ENCODE results near the gene TMSB4Y.

The TMSB4Y gene

DNA sequence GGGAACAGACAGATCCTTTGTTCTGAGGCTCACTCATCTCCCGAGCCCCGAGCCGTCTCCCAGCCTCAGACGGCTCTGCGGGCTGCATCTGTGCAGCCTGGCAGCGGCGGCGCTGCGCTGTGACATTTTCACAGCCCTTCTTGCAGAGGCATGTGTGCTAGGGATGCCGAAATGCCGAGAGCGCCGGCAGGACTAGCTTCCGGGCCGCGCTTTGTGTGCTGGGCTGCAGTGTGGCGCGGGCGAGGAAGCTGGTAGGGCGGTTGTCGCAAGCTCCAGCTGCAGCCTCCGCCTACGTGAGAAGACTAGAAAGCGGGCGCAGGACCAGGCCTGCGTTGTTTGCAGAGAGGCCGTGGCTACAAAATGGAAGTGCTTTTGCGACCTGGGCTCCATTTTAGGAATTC is at the start of gene TMSB4Y:
Gene TMSB4Y, plus strand, starts transcription at position 332 of the 401 bp plus-strand sequence.
- DNase-seq (ENCODE audit: low read depth in 2 of 2): peak in 1 of 2 donors; percentile 60

DNA sequence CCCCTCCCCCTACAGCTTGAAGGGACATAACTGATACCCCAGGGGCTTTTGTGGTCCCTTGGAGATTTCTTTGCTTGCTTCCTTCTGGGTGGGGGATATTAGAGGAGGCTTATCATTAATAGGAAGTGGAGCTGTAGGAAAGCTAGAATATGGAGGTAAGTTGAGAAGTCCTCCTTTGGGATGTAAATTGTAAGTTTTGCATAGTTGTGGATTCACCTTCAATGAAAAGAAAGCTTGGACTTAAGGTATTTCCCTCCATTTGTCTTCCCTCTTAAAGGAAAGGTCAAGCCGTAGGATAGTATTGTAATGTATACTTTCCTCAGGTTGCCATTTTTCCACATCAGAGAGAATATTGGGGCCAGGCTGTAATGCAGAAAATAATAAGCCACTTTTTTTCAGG is 39.5 kb upstream of the TMSB4Y start:
- no peak for DNase-seq (ENCODE audit: low read depth in 2 of 2)

DNA sequence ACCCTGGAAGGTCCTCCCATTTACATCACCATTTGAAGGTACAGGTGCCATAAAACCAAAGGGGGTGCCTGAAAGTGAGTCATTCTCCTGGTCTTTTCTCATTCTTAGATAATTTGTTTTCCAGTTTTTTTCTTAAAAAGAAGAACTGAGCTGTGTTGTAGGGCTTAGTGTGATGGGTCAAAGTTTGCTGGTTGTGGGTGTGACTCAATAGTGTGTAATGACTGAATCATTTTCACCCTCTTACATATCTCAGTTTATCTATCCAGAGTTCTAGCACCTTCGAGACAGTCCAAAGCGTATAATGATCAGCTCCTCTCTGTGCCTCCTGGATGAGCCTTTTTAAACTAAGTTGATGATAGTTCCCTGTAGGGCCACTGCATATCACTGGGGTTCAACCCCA is 32.6 kb upstream of the TMSB4Y start:
- no peak for DNase-seq (ENCODE audit: low read depth in 2 of 2)

DNA sequence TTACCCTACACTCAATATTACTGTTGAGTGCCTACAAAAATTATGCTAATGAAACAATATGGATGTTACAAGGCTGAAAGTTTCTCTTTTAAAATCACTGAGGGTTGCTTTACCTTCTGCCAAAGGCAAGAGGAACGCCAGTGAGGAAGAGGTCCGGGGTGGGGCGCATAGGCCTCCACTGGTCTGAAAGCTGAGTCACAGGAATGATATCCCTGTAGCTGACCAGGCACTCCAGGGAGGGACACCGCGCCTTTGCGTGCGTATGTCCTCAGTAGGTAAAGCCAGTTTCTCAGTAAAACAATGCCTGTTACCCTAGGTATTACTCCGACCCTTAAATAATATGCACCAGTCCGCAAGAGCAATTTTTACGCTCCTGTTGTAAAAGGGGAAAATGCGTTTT is 1.4 kb upstream of the TMSB4Y start:
- no peak for DNase-seq (ENCODE audit: low read depth in 2 of 2)

DNA sequence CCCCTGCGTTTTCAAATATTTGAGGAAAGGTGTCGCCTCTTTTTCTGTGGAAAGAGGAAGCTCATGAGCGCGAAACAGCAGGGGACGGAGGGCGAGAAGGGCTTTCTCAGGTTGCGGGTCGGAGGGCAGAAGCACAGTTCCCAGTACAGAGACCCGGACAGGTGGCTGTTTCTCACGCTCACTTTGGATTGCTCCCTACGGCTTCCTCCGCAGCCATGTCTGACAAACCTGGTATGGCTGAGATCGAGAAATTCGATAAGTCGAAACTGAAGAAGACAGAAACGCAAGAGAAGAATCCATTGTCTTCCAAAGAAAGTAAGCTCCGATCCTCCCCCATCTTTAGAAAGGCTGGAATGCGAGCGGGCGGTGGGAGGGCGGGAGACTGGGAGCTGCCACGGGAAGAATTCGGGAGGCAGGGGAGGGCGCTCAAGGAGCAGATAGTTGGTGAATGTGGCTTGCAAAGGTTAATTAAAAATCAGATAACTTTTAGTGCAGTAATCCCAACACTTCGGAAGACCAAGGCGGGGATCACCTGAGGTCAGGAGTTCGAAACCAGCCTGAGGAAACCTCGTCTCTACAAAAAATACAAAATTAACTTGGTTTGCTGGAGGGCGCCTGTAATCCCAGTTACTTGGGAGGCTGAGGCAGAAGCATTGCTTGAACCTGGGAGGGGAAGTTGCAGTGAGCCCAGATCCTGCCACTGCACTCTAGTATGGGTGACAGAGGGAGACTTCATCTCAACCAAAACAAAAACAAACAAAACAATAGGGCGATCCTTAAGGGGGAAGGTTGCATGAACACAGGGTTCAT is 627 bp downstream of the TMSB4Y start:
- DNase-seq (ENCODE audit: low read depth in 2 of 2): no peak

DNA sequence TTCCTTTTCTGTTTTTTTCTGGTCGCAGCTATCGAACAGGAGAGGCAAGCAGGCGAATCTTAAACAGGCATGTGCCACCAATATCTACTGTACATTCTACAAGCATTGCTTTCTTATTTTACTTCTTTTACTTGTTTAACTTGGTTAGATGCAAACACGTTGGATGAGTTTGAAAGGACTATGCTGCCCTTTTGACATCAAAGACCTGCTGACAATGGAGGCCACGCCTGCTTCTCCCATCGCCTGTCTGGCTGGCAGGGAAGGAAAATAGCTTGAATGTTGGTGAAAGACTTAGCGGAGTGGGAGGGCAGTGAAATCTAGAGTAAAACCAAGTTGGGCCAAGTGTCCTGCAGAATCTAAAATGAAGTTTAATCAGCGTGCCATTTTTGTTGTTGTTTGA is 1.5 kb downstream of the TMSB4Y start:
- DNase-seq (ENCODE audit: low read depth in 2 of 2): no peak

DNA sequence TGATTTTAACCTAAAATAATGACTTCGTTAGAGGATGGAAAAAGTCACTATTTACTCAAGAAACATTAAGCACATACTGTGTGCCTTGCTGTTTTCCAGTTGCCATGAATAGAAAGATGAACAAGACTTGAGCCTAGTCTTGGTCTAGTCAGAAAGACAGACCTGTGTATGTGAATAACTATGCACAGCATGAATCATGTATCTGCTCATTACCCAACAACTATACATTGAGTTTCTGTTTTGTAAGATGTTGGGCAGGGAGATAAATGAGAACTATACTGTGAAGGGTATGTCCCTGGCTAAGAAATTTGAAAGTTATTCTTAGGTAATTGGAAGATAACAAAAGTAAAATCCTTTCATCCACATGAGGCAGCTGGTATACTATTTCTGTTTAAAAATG is 4.3 kb downstream of the TMSB4Y start:
- no peak for DNase-seq (ENCODE audit: low read depth in 2 of 2)

DNA sequence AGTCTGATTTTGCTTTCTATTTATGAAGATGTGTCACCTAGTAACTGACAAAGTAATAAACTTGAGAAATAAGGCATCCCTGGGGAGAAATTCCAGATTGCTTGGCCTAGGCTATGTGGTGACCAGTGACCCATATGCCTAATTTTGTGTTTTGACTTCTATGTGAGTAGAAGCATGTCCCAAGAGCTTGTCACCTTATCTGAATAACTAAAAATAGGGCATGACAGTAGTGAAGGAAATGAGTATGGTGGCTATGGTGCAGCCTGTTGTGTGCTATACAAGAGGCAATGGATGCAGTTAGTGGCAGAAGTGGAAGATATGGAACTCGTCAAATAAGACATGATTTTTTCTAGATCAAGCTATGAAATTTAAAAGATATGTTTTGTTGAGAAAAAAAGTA is 15.3 kb downstream of the TMSB4Y start:
- no peak for DNase-seq (ENCODE audit: low read depth in 2 of 2)

DNA sequence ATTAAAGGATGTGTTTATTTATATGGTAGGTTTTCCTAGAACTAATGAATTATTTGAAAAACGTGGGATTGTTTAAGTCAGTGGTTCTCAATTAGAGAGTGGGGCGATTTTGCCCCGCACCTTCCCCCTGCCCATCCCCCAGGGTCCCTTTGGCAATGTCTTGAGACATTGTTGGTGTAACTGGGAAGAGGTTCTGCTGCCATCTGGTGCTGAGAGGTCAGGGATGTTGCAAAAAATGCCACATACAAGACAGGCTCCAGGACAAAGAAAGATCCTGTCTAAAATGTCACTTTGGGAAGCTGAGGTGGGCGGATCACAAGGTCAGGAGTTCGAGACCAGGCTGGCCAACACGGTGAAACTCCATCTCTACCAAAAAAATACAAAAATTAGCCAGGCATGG is 25.8 kb downstream of the TMSB4Y start:
- no peak for DNase-seq (ENCODE audit: low read depth in 2 of 2)

DNA sequence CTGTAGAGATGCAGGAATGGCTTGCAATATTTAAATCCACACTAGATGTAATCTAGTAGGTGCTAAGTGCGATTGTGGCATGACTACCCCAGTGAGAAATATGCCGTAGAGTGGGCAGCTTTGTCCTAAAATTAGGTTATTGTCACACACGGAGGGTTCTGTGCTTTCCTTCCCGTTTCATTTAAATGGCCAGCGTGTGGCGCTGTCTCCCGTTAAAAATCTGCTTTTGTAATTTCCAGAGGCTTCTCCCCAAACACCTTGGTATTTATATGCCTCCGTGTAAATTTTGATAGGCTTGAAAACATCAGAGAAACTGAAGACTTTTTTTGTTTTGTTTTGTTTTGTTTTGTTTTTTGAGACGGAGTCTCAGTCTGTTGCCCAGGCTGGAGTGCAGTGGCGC is 34.9 kb downstream of the TMSB4Y start:
- no peak for DNase-seq (ENCODE audit: low read depth in 2 of 2)

DNA sequence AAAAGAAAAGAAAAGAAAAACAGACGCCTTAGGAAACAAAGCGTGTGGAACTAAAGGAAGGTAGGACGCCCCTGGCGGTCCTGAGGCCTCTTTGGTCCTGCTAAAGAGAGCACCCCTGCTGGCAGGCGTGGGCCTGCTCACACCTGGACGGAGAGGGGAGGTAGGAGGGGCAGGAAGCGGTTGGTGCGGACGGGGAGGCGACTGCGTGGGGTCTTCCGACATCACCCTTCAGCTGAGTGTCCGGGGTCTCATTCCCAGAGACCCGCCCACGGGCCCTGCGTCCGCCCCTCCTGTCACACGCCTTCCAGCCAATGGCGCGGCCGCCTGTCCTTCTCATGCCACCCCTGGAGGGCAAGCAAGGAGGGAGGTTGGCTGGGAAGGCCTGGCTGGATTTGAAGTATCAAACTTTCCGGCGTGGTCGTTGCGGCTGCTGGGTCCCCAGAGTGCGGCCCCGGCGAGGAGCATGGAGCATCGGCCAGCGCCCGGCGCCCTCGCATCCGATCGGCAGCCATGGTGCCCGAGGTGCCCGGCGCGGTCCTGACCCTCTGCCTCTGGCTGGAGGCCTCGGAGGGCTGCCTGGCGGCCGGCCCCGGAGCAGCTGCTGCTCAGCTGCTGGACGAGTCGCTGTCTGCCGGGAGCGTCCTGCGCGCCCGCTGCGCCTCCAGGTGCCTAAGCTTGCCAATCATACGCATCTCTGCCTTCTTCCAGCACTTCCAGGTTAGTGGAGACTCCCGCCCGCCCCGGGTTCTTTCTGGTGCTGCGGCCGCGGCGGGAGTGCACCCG is 47.8 kb downstream of the TMSB4Y start:
- DNase-seq (ENCODE audit: low read depth in 2 of 2): no peak

DNA sequence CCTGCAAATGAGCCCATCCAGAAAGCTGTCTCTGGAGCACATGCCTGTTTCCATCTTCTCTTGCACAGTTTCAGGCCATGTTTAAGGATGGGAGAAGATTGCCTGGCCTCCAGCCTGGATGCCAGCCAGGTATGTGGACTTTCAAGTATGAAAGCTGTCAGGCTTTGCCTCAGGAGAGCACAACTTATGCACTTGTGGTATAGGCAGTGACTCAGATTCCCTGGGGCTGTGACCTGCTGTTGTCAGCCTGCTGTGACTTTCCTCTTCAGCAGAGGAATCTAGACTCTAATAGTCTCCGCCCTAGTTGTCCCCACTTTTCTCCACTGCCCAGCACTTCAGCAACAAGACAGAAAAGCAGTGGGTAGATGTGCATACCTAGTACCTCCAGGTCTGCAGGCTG is 51.0 kb downstream of the TMSB4Y start:
- no peak for DNase-seq (ENCODE audit: low read depth in 2 of 2)

All from stimulated activated CD4-positive, alpha-beta T cell treated with anti-CD3 and anti-CD28 coated beads, Interleukin-15, amount 100 ng/mL, for 48 hours (primary cell).